ENCODE measurements around the gene CORT.
A peak's percentile ranks its signal among the peaks of the same experiment; 100 is the strongest.
"Not testable (repeated sequence)": the region's sequence is repeated elsewhere in the genome, so short reads cannot be mapped to it uniquely, and the experiment has no call there.

CORT gene

DNA sequence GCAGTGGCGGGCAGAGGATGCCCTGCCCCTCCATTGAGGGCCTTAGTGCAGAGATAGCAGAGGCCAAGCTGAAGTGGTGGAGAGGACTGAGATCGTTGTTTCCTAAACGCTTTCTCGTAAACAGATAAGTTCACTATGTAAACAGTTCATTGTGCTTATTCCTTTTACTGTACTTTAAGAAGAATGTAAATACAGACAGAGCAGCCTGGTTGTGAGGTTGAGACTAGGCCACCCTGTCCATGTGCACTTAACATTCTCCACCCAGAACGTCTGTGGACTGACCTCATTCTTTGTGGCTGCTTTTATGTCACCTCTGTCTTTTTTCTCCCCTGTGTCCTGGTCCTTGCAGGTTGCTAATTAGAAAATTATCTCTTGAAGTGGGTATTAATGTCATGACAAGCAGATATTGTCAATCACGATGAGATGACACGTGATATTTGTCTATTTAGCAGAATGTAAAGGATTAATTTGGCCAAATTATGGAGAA lies 11.1 kb upstream of the CORT start:
- no peak for DNase-seq (ENCODE audit: low read depth)

DNA sequence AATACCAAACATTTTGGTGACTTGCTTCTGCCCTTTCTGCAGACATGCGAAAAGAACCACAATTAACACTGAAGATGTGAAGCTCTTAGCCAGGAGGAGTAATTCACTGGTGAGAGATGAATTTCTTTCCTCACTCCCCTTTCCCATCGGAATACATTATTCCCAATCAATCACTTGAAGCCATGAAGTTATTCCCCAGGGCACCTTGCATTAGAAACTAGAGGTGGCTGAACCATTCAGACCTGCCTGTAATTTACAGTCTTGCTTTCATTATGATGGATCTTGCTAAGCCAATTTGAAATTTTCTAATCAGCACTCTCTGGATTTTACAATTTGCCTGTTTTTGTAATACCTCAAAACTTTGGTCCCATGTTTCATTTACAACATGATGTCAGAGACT lies 9.5 kb upstream of the CORT start:
- no peak for DNase-seq (ENCODE audit: low read depth)

DNA sequence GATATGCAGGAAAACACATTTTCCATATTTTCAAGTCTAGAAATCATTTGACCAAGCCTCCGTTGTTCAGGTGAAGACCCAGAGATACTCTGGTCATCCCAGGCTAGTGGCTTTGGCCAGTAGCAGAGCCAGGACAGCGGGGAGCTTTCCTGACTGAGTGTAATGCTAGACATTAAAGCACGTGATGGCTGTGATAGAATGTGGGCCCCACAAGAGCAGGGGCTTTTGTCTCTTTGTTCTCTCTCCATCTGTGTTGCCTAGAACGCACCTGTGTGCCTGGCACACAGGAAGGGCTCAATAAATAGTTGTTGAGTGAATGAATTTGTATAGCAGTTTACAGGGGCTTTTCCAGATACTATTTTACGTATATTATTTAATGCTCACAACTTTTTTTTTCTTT lies 9.0 kb upstream of the CORT start:
- DNase-seq (ENCODE audit: low read depth), result no peak

DNA sequence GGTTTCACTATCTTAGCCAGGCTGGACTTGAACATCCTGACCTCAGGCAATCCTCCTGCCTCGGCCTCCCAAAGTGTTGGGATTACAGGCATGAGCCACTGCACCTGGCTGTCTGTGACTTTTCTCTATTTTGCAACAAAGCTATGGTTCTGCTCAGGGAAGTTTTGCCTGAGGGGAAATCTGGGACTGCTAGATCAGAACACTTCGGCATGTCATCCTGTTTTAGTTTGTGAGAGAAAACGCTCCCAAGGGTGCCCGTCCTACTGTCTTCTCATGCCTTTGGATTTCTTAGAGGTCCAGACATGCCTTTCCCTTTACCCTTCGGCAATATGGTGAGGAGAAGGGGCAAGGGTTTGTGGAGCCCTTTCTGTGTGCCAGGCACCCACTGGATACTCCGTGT lies 5.6 kb upstream of the CORT start:
- no peak for DNase-seq (ENCODE audit: low read depth)

DNA sequence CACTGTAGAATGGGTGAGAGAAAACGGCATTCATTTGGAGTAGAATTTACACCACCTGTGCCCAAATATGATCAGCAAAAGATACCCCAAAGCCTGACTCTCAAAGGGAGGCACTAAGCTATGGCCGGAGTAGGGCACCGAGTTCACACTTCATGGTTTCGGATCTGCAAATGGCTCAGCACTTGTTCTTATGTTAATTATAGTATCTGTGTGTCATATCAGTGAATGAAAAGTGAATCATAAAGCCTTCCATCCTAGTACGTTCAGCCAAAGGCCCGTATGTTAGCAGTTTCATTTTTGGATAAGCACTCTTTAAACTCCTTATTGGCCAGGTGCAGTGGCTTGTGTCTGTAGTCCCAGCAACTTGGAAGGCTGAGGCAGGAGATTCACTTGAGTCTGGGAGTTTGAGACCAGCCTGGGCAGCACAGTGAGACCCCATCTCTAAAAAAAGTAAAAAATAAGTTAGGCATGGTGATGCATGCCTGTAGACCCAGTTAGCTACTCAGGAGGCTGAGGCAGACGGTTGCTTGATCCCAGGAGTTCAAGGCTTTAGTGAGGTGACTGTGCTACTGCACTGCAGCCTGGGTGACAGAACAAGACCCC lies 4.9 kb upstream of the CORT start:
- DNase-seq (ENCODE audit: low read depth), result no peak

DNA sequence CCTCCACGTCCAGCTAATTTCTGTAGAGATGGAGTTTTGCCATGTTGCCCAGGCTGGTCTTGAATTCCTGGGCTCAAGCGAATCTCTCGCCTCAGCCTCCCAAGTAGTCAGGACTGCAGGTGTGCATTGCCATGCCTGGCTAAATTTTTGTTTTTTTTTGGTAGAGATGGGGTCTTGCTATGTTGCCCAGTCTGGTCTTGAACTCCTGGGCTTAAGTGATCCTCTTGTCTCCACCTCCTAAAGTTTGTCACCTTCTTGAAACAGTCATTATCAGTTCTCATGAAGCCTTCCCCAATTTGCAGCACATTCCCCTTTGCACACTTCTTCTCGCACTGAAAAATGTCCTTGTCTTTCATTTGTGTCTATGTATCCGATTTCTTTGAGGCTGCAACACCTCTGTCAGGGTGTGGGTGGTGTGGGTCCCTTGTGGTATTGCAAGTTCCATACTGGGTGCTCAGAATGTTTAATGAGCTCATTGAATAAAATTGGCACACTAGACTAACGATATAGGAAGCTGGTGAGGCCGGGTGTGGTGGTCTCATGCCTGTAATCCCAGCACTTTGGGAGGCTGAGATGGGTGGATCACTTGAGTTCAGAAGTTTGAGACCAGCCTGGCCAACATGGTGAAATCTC lies 2.9 kb upstream of the CORT start:
- DNase-seq (ENCODE audit: low read depth), result no peak

DNA sequence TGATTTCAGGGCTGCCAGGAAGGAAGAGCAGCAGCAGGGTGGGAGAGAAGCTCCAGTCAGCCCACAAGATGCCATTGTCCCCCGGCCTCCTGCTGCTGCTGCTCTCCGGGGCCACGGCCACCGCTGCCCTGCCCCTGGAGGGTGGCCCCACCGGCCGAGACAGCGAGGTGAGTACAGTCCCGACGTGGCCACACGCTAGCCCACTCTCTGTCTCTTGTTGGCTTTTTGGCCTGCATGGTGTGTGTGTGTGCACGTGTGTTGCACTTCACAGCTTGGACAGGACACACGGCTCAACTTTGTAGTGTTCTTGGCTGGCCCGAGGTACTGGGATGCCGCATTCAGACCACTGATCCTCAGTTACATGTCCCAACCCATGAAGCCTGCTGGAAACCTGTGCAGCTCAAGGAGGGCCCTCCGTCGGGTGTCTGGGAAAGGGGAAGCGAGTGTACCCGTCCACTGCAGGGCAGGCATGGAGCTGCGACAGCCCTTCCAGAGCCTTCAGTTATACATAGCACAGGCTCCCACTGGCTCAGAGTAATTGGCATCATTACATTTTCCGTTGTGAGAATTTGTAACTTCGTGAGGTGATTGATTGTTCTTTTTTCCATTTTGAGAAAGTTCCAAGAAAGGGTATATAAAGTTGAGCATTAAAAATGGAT lies 454 bp downstream of the CORT start:
- no peak for DNase-seq (ENCODE audit: low read depth)

DNA sequence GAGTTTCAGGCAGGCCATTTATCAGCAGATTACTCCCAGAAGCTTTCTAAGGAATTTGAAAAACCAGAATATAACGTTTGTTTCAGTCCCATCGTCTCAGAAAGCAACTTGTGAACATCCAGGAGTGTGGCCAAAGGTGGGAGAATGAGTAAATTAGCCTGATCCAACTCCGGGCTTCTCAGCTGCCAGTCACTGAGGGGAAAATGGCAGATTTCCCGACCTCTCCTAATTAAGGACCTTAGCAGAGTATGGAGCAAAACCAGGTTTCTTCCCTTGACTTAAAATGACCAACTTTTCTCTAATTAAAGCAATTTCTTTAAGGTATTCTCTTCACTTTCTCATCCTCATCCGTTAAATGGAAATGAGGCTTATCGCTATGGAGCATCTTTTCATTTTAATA lies 1.0 kb downstream of the CORT start:
- no peak for DNase-seq (ENCODE audit: low read depth)

DNA sequence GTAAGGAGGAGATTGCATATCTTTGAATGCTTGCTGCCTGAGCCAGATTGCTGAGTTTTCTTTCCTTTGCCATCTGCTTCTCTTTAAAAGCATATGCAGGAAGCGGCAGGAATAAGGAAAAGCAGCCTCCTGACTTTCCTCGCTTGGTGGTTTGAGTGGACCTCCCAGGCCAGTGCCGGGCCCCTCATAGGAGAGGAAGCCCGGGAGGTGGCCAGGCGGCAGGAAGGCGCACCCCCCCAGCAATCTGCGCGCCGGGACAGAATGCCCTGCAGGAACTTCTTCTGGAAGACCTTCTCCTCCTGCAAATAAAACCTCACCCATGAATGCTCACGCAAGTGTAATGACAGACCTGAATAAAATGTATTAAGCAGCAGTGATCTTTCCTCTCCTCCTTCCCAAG lies 1.5 kb downstream of the CORT start:
- no peak for DNase-seq (ENCODE audit: low read depth)

DNA sequence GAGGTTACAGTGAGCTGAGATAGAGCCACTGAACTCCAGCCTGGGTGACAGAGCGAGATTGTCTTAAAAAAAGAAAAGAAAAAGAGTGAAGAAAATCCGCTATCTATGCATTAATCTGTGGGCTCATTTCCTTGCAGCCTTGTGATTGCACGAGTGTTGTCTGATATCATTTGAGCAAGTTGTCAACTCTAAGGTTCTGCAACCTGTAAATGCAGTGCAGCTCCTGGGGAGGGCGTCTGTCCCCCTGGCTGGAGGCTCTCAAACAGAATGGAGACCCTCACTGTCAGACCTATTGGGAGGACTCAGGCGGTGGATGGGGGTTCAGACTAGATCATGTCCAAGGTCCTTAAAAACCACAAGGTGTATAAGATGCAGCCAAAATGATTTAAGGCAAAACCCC lies 6.2 kb downstream of the CORT start:
- DNase-seq (ENCODE audit: low read depth), result no peak

DNA sequence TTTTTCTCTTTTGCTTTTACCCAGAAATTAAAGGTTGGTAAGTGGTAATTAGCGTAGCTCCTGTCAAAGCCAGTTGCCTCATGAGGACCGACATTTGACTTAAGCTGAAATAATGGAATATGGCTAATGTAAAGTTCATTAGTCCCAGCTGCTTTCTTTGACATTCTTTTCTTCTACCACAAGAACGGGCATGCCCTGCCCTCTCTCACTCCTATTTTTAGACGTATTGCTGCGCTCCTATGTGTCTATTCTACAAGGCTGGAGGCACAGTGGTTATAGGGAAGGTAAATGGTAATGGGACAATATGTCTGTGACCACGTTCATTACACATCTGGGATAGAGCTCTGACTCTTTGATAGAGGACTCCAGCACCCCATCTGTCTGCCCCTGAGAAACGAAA lies 6.8 kb downstream of the CORT start:
- no peak for DNase-seq (ENCODE audit: low read depth)

DNA sequence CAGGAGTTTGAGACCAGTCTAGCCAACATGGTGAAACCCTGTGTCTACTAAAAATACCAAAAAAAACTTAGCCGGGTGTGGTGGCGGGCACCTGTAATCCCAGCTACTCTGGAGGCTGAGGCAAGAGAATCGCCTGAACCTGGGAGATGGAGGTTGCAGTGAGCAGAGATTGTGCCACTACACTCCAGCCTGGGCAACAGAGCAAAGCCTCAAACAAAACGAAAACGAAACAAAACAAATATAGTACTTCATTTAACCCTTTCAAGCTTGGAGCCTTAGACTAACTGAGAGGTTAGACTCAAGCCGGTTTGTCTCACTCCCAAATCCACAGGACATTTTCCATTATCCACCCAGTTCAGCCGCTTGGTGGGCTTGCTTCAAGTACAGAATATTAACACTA lies 7.6 kb downstream of the CORT start:
- not testable (repeated sequence) for DNase-seq (ENCODE audit: low read depth)

DNA sequence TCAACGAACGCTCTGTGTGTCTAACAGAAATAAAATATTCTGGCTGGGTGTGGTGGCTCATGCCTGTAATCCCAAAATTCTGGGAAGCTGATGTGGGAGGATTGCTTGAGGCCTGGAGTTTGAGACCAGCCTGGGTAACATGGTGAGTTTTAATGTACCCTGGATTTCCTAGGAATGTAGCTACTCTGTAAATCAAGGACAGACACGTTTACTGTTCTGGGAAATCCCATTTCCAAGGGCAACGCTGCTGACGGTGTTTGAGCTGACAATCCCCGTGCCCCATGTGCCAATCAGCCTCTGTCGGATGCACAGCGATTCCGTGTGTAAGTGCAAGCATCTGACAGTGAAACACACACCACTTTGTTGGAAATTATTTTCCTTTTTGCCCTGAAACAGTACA lies 8.0 kb downstream of the CORT start:
- no peak for DNase-seq (ENCODE audit: low read depth)

DNA sequence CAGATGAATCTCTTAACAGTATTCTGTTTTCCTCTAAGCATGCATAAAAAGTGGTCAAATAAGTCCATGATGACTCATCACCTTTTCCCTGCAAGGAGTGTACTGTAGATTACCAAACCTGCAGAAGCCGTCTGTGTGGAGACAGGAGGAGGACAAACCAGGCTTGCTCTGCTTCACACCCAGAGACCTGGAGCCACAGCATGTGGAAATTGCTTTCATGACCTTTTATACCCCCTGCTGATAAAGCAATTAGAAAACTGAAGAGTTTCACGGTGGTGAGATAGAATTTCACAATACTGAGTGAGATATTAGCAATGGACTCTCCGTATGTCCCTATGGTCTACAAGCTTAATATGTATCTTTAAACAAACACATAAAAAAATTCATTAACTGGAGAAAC lies 9.4 kb downstream of the CORT start:
- DNase-seq (ENCODE audit: low read depth), result no peak

DNA sequence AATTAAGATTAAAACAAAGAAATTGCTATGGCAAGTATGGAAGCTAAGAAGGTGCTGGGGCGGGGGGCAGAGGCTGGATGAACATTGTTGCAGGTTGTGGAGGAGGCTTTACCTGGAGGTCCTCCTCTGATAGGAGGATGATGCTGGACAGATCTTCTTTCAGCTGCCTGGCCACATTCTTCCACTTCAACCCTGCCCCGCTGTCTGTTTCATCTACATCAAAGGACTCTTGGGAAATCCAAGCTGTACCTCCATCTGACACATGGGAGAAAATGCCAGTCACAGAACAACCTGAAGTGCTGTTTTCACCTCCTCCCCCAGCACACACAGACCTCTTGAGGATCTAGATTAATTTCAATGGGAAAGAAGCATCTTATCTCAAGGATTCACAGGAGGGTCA lies 17.2 kb downstream of the CORT start:
- DNase-seq (ENCODE audit: low read depth), result no peak

DNA sequence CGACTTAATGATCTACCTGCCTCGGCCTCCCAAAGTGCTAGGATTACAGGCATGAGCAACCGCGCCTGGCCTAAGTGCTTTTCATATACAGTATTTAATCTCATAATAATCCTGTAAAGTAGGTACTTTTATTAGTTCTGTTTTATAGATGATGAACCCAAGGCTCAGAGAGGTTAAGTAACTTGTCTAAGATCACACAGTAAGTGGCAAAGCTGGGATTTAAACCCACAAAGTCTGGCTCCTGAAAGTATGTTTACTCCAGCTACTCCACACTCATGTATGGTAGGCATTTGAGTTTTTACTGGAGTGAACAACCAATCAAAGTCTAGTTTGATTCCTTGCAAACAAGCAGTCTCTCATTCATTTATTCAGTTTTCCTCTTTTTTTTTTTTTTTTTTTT lies 20.2 kb downstream of the CORT start:
- no peak for DNase-seq (ENCODE audit: low read depth)

DNA sequence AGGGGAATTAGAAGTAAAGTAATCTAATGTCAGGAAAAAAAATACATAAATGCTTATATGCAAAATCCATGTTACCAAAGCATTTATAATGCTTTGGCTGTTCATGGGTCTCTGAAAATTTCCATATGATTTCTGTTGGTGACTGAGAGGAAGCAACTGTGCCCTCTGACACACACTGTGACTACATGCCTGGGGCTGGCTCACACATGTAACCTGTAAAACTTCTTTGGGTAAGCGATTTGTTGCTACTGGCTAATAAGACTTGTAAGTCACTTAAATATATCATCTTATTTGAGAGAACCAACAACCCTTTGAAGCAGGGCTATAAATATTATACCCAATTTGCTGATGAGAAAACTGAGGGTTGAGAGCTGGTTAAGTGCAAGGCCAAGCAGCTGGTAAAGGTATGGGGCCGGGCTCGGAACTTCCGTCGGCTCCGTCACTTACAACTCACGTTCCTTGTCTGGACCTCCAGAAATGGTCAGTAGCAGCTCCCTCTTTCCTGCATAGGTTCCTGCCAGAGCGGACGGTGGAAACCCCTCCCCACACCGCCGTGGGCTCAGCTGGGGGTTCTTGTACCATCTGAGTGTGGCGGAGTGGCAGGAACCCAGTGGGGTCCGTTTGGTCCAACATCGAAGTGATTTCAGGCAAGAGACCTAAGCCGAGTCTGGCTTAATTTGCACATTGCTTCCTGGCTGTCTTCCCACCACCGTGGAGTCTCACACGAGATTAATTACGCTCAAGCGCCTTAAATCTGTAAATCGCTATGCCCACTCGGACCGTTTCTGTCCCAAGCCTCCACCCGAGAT lies 21.8 kb downstream of the CORT start:
- DNase-seq (ENCODE audit: low read depth), result no peak

DNA sequence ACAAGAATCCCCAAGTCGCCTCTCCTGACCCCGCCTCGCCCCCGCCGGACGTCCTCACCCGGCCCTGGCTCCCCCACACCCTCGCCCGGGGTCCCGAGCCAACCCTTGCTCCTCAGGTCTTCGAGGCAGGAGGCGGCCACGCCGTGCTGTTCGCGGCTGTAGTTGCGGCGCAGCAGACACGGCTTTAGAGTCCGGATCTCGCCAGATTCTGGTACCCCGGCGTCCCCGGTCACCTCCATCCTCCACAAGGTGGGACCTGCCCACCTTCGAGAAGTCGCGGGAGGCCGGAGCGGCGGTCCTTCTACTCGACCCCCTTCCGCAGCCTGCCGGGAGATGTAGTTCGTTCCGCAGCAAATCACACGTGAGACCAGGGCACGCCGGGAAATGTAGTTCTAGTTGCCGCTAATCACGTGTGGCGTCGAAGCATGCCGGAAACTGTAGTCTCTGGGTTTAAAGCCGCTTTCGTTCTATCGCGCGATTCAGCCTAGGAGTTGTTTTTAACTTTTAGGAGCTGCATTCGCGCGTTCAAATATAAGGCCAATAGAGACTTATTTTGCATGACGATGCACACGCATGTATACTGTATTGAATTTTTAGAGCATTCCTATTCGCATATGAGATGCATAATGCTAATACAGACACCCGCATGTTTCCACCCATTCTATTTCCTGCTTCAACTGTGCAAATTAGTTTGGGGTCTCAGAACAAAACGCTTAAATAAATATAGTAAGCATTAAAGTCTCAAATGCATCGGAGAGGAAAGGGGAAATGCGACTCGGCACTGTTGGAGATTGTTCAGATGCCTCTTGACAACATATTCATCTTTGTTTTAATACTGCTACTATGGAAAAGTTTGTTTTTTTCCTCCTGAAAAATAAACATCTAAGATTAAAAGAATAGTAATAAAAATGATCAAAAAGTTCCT lies 22.7 kb downstream of the CORT start, which contains the start of gene DFFA:
DFFA (minus strand) TSS at position 310 of the 925 bp plus-strand sequence; CDS start at position 239, 71 bp downstream.
- peak; percentile 77 for DNase-seq (ENCODE audit: low read depth)

DNA sequence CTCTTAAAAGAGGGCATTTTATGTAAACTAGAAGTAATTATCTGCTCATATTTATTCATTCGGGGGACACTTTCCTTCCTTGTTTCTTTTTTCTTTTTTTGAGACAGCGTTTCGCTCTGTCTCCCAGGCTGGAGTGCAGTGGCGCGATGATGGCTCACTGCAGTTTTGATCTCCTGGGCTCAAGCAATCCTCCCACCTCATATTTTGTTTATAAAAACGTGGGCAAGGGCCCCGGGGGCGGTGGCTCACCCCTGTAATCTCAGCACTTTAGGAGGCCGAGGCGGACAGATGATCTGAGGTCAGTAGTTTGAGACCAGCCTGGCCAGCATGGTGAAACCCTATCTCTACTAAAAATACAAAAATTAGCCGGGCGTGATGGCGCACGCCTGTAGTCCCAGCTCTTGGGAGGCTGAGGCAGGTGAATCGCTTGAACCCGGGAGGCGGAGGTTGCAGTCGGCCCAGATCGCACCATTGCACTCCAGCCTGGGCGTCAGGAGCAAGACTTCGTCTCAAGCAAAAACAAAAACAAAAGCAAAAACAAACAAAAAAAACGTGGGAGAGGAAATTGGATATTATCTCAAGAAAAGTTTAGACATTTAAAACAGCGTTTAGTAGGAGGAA lies 23.4 kb downstream of the CORT start:
- DNase-seq (ENCODE audit: low read depth), result no peak

DNA sequence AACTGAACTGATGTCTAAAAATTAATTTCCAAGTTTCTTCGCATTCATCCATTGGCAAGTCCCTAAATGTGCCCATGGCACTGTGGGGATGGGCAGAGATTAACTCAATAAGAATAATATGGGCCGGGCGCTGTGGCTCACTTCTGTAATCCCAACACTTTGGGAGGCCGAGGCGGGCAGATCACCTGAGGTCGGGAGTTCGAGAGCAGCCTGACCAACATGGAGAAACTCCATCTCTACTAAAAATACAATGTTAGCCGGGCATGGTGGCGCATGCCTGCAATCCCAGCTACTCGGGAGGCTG lies 24.4 kb downstream of the CORT start:
- DNase-seq (ENCODE audit: low read depth), result not testable (repeated sequence)

All from activated T-helper 1 cell treated with Interleukin-2 at 50 U/mL for 16 hours (primary cell).